B cell (primary cell): ENCODE results near the gene PRPF38A. TPM values are rescaled to one million over a fixed set of nuclear protein-coding genes. Genes with fewer than 3 reads are reported as not detected.
A peak's percentile ranks its signal among the peaks of the same experiment; 100 is the strongest.

Experiments
- ATAC-seq: fragments of 200-7000 bp; cut with Tn5 transposase; one replicate; pipeline ENCODE4 v1.10.0; 2021; ENCODE audit warnings: low read depth, mild to moderate bottlenecking, moderate number of reproducible peaks, moderate library complexity
- CTCF ChIA-PET: fragments of 350-600 bp; sonication (Branson Sonifier 250); formaldehyde crosslinking; loops from one replicate; lab custom pipeline; 2021; ENCODE audit warnings: antibody characterized with exemption, inconsistent platforms; lab: Charles Lee
- POLR2A ChIA-PET: fragments of 350-600 bp; sonication (Branson Sonifier 250); formaldehyde crosslinking; loops from one replicate; lab custom pipeline; 2021; ENCODE audit warnings: antibody characterized with exemption; lab: Charles Lee
- DNase-seq: peaks from one replicate; pipeline ENCODE4 v3.0.0; 2013
- H2AFZ ChIP-seq: 2 replicates; pipeline ENCODE4 v1.6.1; 2012; ENCODE audit warnings: mild to moderate bottlenecking, low read depth, low read length; ENCODE audit not compliant: insufficient read depth, poor library complexity, severe bottlenecking
- H3K27ac ChIP-seq, 2 donors: 1 replicate in 1 of 2; 2 replicates in 1 of 2; pipeline ENCODE4 v1.5.1; 2012 to 2013; ENCODE audit warnings: low read length in 2 of 2, mild to moderate bottlenecking in 2 of 2, moderate library complexity in 1 of 2
- H3K27me3 ChIP-seq, 4 experiments: fragments of 200-600 bp in 1 of 4; sonication (generic) in 1 of 4; replicated peaks in 1 of 4; 1 replicate in 2 of 4; 2 replicates in 2 of 4; pipeline versions ENCODE4 v1.6.1 to v1.7.0; 2013 to 2016; ENCODE audit warnings: low read length in 3 of 4, mild to moderate bottlenecking in 2 of 4, mixed read lengths in 1 of 4, moderate library complexity in 1 of 4; ENCODE audit not compliant: insufficient read depth in 4 of 4, control insufficient read depth in 3 of 4; ENCODE audit errors: control extremely low read depth in 1 of 4
- H3K36me3 ChIP-seq, 2 experiments: replicated peaks in 1 of 2; 1 replicate in 1 of 2; 2 replicates in 1 of 2; pipeline versions ENCODE4 v1.6.1 to v1.7.1; 2013; ENCODE audit warnings: low read length in 1 of 2; ENCODE audit not compliant: insufficient read depth in 2 of 2, control insufficient read depth in 1 of 2; ENCODE audit errors: control extremely low read depth in 1 of 2, extremely low read depth in 1 of 2
- H3K4me1 ChIP-seq, 2 donors: fragments of 200-600 bp in 1 of 2; sonication (generic) in 1 of 2; 1 replicate in 1 of 2; 2 replicates in 1 of 2; pipeline versions ENCODE4 v1.5.1 to v1.6.1; 2013 to 2017; ENCODE audit warnings: low read length in 2 of 2; ENCODE audit not compliant: control insufficient read depth in 2 of 2, insufficient read depth in 2 of 2
- H3K4me2 ChIP-seq: replicated peaks from 2 replicates; pipeline ENCODE3; 2012; ENCODE audit warnings: mild to moderate bottlenecking, low read depth, low read length; ENCODE audit not compliant: poor library complexity, severe bottlenecking
- H3K4me3 ChIP-seq, 5 experiments: fragments of 200-600 bp in 1 of 5; sonication (generic) in 1 of 5; 1 replicate in 3 of 5; 2 replicates in 2 of 5; pipeline versions ENCODE4 v1.5.1 to v1.7.0; 2011 to 2016; ENCODE audit warnings: low read length in 4 of 5, mild to moderate bottlenecking in 4 of 5, low read depth in 2 of 5, control low read depth in 1 of 5, moderate library complexity in 1 of 5; ENCODE audit not compliant: insufficient read depth in 1 of 5; ENCODE audit errors: control extremely low read depth in 1 of 5, extremely low read depth in 1 of 5
- H3K79me2 ChIP-seq: fragments of 200-600 bp; sonication (generic); one replicate; pipeline ENCODE4 v1.6.0; 2016; ENCODE audit warnings: low read length; ENCODE audit not compliant: control insufficient read depth, insufficient read depth
- H3K9ac ChIP-seq: fragments of 200-600 bp; sonication (generic); 2 replicates; pipeline ENCODE4 v1.6.1; 2017; ENCODE audit warnings: mild to moderate bottlenecking, low read length, moderate library complexity
- H3K9me3 ChIP-seq, 3 donors: one replicate each; pipeline versions ENCODE4 v1.6.1 to v1.7.1; 2013; ENCODE audit warnings: low read length in 2 of 3; ENCODE audit not compliant: control insufficient read depth in 2 of 3, insufficient read depth in 1 of 3; ENCODE audit errors: control extremely low read depth in 1 of 3
- H4K20me1 ChIP-seq: 2 replicates; pipeline ENCODE4 v1.6.0; 2012; ENCODE audit warnings: mild to moderate bottlenecking, low read length; ENCODE audit not compliant: insufficient read depth, control insufficient read depth, poor library complexity, severe bottlenecking
- H3K27ac Mint-ChIP-seq: one replicate; pipeline ENCODE4 v1.8.0; 2021; ENCODE audit warnings: mixed read lengths
- H3K27me3 Mint-ChIP-seq: one replicate; pipeline ENCODE4 v1.8.0; 2021; ENCODE audit warnings: mixed read lengths
- H3K4me1 Mint-ChIP-seq: one replicate; pipeline ENCODE4 v1.8.0; 2021; ENCODE audit warnings: mixed read lengths
- H3K4me3 Mint-ChIP-seq: one replicate; pipeline ENCODE4 v1.8.0; 2021; ENCODE audit warnings: mixed read lengths
- H3K9me3 Mint-ChIP-seq: one replicate; pipeline ENCODE4 v1.8.0; 2022; ENCODE audit warnings: mixed read lengths; ENCODE audit not compliant: insufficient read depth
- EZH2 ChIP-seq: IDR thresholded peaks from 2 replicates; pipeline ENCODE4 v1.6.1; 2012; ENCODE audit warnings: borderline replicate concordance, low read depth, mild to moderate bottlenecking, moderate library complexity, low read length; ENCODE audit not compliant: insufficient read depth, poor library complexity, severe bottlenecking
- WGBS: methylation state at CpG from one replicate; pipeline ENCODE4 v1.1.5; 2013; ENCODE audit warnings: missing lambda C conversion rate; ENCODE audit not compliant: insufficient coverage; 5-methylcytosine and 5-hydroxymethylcytosine counted together
- intact Hi-C: fragments of 100-400 bp; cut with micrococcal nuclease; formaldehyde crosslinking; loops from one replicate; pipeline ENCODE4 v1.10.0; 2022
- polyA plus RNA-seq: library from polyadenylated mRNA; depleted of rRNA; stranded (reverse); fragments of >200 nt; gene quantifications from 2 replicates; pipeline ENCODE4 v1.2.3, GENCODE V29; 2012
- total RNA-seq, 2 donors: library from RNA; stranded (reverse); fragments of 120-200 nt in 1 of 2; gene quantifications; 1 replicate in 1 of 2; 2 replicates in 1 of 2; pipeline versions ENCODE4 v1.2.3 to v1.2.4, GENCODE V29; 2013 to 2022
- TF ChIP-seq, protein P1 (sequence below): fragments of 200-600 bp; IDR thresholded peaks from one replicate; pipeline ENCODE4 v1.8.0; 2022; ENCODE audit warnings: antibody characterized with exemption, mild to moderate bottlenecking

Gene PRPF38A
- total and polyA plus RNA-seq, 2 donors (not counting 1 experiment from before 2014, with no cell fraction given), result 21.8 to 69.8 TPM

DNA sequence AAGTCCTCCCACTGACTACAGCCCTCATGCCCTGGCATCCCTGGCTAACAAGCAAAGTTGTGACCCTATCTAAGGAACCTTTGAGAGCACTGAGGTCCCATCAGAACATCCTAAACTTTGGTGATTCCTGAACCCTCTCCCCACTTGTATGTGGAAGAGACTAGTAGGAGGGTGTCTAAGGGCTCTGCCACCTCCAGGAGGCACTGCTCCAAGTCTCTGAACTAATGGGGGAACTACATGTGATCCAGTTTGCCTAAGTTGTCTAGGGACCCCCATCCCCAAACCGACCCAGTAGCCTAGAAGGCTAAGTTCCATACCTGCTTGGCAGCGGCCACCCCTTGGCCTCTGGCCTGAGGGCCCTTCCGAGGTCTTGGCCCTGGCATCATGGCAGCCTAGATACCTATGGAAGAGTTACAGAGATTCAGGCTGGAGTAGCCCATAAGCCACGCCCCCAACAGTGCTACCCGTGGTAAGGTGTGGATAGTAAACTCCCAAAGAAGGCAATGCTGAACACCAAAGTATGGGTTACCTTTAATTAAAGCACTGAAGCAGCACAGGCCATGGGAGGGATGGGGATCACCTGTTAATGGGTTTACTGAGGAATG is 40.1 kb upstream of the PRPF38A start:
- peaks cover 26% of the 10 kb centered on the region for H3K79me2 ChIP-seq
- WGBS, result 86% methylated on average over 5 of the region's 5 CpGs
- intact Hi-C loops, result loop anchor here (10.0 kb wide), 2 partner anchors 650 to 1580 kb away; partner anchors contain the start of genes IFT25 and LRRC42
- peak overlapping the region; percentile 96 for H3K4me3 Mint-ChIP-seq
- H3K27me3 Mint-ChIP-seq, result peaks cover 4% of the 10 kb centered on the region
- H3K9me3 Mint-ChIP-seq, result no peaks in the 10 kb centered on the region
- no peak overlapping the region for H3K27ac Mint-ChIP-seq
- no peaks in the 10 kb centered on the region for H3K9me3 ChIP-seq
- H3K4me2 ChIP-seq, result peak overlapping the region; percentile 86
- CTCF ChIA-PET, result no interaction called here
- H2AFZ ChIP-seq, result no peak overlapping the region
- H3K4me3 ChIP-seq, result peak overlapping the region in 1 of 5 experiments; percentile 79
- POLR2A ChIA-PET, result interaction anchor here (0.7 kb wide), 1 partner anchor 45 kb away, joined by 5 read pairs; no protein-coding TSS in a partner anchor
- no peak for TF ChIP-seq EZH2
- TF ChIP-seq, protein P1, sequence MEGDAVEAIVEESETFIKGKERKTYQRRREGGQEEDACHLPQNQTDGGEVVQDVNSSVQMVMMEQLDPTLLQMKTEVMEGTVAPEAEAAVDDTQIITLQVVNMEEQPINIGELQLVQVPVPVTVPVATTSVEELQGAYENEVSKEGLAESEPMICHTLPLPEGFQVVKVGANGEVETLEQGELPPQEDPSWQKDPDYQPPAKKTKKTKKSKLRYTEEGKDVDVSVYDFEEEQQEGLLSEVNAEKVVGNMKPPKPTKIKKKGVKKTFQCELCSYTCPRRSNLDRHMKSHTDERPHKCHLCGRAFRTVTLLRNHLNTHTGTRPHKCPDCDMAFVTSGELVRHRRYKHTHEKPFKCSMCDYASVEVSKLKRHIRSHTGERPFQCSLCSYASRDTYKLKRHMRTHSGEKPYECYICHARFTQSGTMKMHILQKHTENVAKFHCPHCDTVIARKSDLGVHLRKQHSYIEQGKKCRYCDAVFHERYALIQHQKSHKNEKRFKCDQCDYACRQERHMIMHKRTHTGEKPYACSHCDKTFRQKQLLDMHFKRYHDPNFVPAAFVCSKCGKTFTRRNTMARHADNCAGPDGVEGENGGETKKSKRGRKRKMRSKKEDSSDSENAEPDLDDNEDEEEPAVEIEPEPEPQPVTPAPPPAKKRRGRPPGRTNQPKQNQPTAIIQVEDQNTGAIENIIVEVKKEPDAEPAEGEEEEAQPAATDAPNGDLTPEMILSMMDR, result no peak
- H3K4me1 ChIP-seq, result peaks cover 18 to 20% of the 10 kb centered on the region in 2 donors
- H3K4me1 Mint-ChIP-seq, result peaks cover 33% of the 10 kb centered on the region
- ATAC-seq (no peak), DNase-seq (no peak)
- peaks cover 29% of the 10 kb centered on the region for H4K20me1 ChIP-seq
- H3K36me3 ChIP-seq, result peaks cover 2 to 40% of the 10 kb centered on the region in 2 experiments
- no peak overlapping the region for H3K27ac ChIP-seq
- H3K9ac ChIP-seq, result no peak overlapping the region
- H3K27me3 ChIP-seq, result no peaks in the 10 kb centered on the region
